HepG2 (cell line): Measurements from ENCODE around the gene FABP1. TPM values are rescaled to one million over a fixed set of nuclear protein-coding genes. Genes with fewer than 3 reads are reported as not detected.

Experiments
- ATAC-seq: fragments of 200-7000 bp; cut with Tn5 transposase; 3 replicates; pipeline ENCODE4 v1.9.1; 2020; ENCODE audit warnings: mild to moderate bottlenecking, moderate library complexity
- BruUV-seq: library from RNA; stranded (reverse); fragments of 400-500 nt; replicated peaks from 2 replicates; lab custom pipeline; 2021; lab: Mats Ljungman, UMichigan
- CTCF ChIA-PET: fragments of 300-600 bp; formaldehyde crosslinking; extraction: SDS; loops from one replicate; lab custom pipeline; 2021; ENCODE audit warnings: low total read pairs, inconsistent platforms, low intra/inter-chr PET ratio; lab: Yijun Ruan, JAX
- POLR2A ChIA-PET: fragments of 350-600 bp; sonication (Branson Sonifier 250); formaldehyde crosslinking; loops from one replicate; lab custom pipeline; 2020; ENCODE audit warnings: antibody characterized with exemption, inconsistent platforms; lab: Yijun Ruan, JAX
- DNase-seq: peaks from one replicate; pipeline ENCODE4 v3.0.0-alpha.2; 2015; ENCODE audit warnings: low spot score
- FAIRE-seq: peaks from 3 replicates; lab custom pipeline; 2011; peaks lifted over from hg19 to GRCh38; lab: Jason Lieb, UNC
- H2AFZ ChIP-seq: one replicate; pipeline ENCODE4 v1.6.1; 2011; ENCODE audit warnings: low read length, inconsistent platforms
- H3K27ac ChIP-seq: fragments of 300-600 bp; 3 replicates; pipeline ENCODE4 v1.8.0; 2011; ENCODE audit warnings: mixed run types, mild to moderate bottlenecking, mixed read lengths, low read length, inconsistent platforms; ENCODE audit not compliant: insufficient read depth; ENCODE audit errors: extremely low read length
- H3K27me3 ChIP-seq, 2 experiments: fragments of 200-600 bp in 1 of 2; 2 replicates in 1 of 2; 3 replicates in 1 of 2; pipeline versions ENCODE4 v1.6.0 to v1.8.0; 2011; ENCODE audit warnings: low read length in 2 of 2, mild to moderate bottlenecking in 2 of 2, moderate library complexity in 2 of 2, inconsistent platforms in 1 of 2; ENCODE audit not compliant: insufficient read depth in 2 of 2, control insufficient read depth in 1 of 2
- H3K36me3 ChIP-seq, 2 experiments: fragments of 200-600 bp in 1 of 2; replicated peaks in 1 of 2; 2 replicates in 1 of 2; 3 replicates in 1 of 2; pipeline versions ENCODE4 v1.5.1 to v1.8.0; 2011; ENCODE audit warnings: low read length in 2 of 2, inconsistent platforms in 1 of 2; ENCODE audit not compliant: insufficient read depth in 2 of 2, control insufficient read depth in 1 of 2
- H3K4me1 ChIP-seq: 2 replicates; pipeline ENCODE4 v1.5.1; 2012; ENCODE audit warnings: low read length, inconsistent platforms; ENCODE audit not compliant: insufficient read depth
- H3K4me2 ChIP-seq: 2 replicates; pipeline ENCODE4 v1.6.0; 2011; ENCODE audit warnings: low read depth, low read length, inconsistent platforms
- H3K4me3 ChIP-seq, 3 experiments: fragments of 200-600 bp in 1 of 3; sonication (generic), shearing (Covaris generic) in 1 of 3; replicated peaks in 1 of 3; 2 replicates each; pipeline ENCODE4 v1.5.1; 2011 to 2016; ENCODE audit warnings: low read length in 3 of 3, inconsistent platforms in 2 of 3, low read depth in 2 of 3, mild to moderate bottlenecking in 2 of 3, control low read depth in 1 of 3, mixed read lengths in 1 of 3; ENCODE audit not compliant: insufficient read depth in 1 of 3
- H3K79me2 ChIP-seq: one replicate; pipeline ENCODE4 v1.6.1; 2011; ENCODE audit warnings: low read length, inconsistent platforms; ENCODE audit not compliant: insufficient read depth
- H3K9ac ChIP-seq: 2 replicates; pipeline ENCODE4 v1.6.0; 2011; ENCODE audit warnings: mild to moderate bottlenecking, low read depth, low read length, inconsistent platforms; ENCODE audit not compliant: insufficient read depth
- H3K9me3 ChIP-seq: 2 replicates; pipeline ENCODE4 v1.5.1; 2012; ENCODE audit warnings: mild to moderate bottlenecking, low read length
- H4K20me1 ChIP-seq: 2 replicates; pipeline ENCODE4 v1.6.0; 2011; ENCODE audit warnings: inconsistent platforms, mild to moderate bottlenecking, low read length, moderate library complexity; ENCODE audit not compliant: insufficient read depth
- BRCA1 ChIP-seq: sonication (generic); formaldehyde crosslinking; IDR thresholded peaks from 2 replicates; pipeline ENCODE4 v1.4.0; 2020; ENCODE audit warnings: missing genetic modification reagents
- KDM3A ChIP-seq: IDR thresholded peaks from 2 replicates; pipeline ENCODE4 v1.6.1; 2018; ENCODE audit warnings: low read depth, missing compliant biosample characterization
- PLSCR1 ChIP-seq: sonication (generic); formaldehyde crosslinking; IDR thresholded peaks from 2 replicates; pipeline ENCODE4 v1.5.0; 2020; ENCODE audit warnings: missing genetic modification reagents, mild to moderate bottlenecking, borderline replicate concordance
- RORA ChIP-seq: sonication (generic); formaldehyde crosslinking; IDR thresholded peaks from 2 replicates; pipeline ENCODE4 v1.5.0; 2020; ENCODE audit warnings: mild to moderate bottlenecking, missing genetic modification reagents, moderate library complexity
- ZNF274 ChIP-seq: sonication (generic); formaldehyde crosslinking; IDR thresholded peaks from 2 replicates; pipeline ENCODE4 v1.5.1; 2020; ENCODE audit warnings: mild to moderate bottlenecking, missing genetic modification reagents
- ZNF382 ChIP-seq: sonication (generic); formaldehyde crosslinking; IDR thresholded peaks from 2 replicates; pipeline ENCODE4 v1.5.0; 2020; ENCODE audit warnings: missing genetic modification reagents, mild to moderate bottlenecking, borderline replicate concordance
- ZNF646 ChIP-seq: sonication (generic); formaldehyde crosslinking; IDR thresholded peaks from 2 replicates; pipeline ENCODE4 v1.9.0; 2021; ENCODE audit warnings: mild to moderate bottlenecking, missing genetic modification reagents
- WGBS: methylation state at CpG from one replicate; pipeline ENCODE4 v1.1.6; 2017; ENCODE audit warnings: low lambda C conversion rate; 5-methylcytosine and 5-hydroxymethylcytosine counted together
- in situ Hi-C: cut with HindIII; loops from 2 replicates; pipeline ENCODE4 v1.10.0; 2017; ENCODE audit warnings: low pct_unique_long_range_greater_than_20kb; ENCODE audit not compliant: extremely low pct_ligation_motif_present
- intact Hi-C: fragments of 100-400 bp; cut with micrococcal nuclease; formaldehyde crosslinking; loops from one replicate; pipeline ENCODE4 v1.10.0; 2022; ENCODE audit not compliant: unreplicated experiment
- polyA plus RNA-seq, 8 experiments: library from polyadenylated mRNA; depleted of rRNA in 3 of 8; stranded (reverse) in 7 of 8; unstranded in 1 of 8; fragments of >200 nt; fragmentation: Illumina TruSeq in 4 of 8; extraction: Trizol in 4 of 8; gene quantifications; 2 replicates each; pipeline versions ENCODE4 v1.2.1 to v1.2.3, GENCODE V29; 2011 to 2016; ENCODE audit warnings: low read depth in 4 of 8, missing spikeins in 1 of 8, mixed read lengths in 1 of 8; ENCODE audit not compliant: insufficient read depth in 1 of 8
- total RNA-seq, 5 experiments: library from RNA; depleted of rRNA; stranded (reverse); fragments of >200 nt; fragmentation: Illumina TruSeq; extraction: Trizol; gene quantifications; 2 replicates each; pipeline ENCODE4 v1.2.3, GENCODE V29; 2016; ENCODE audit warnings: low read depth in 1 of 5
- TF ChIP-seq, protein P1 (sequence below): IDR thresholded peaks from 2 replicates; pipeline ENCODE4 v1.6.1; 2016; ENCODE audit warnings: control low read depth

Gene FABP1
- total and polyA plus RNA-seq, 2 of the 13 experiments (the other 11 are each of a cell fraction or from before 2014, with no cell fraction given), result 644 to 1,608 TPM

- H3K27me3 ChIP-seq, result peaks cover 0 to 16% of the 10 kb centered on the region in 2 experiments; a peak in 2 of 5 replicates
- H3K4me2 ChIP-seq, result no peak overlapping the region
- intact Hi-C loops, result no loop called here
- H3K36me3 ChIP-seq, result no peaks in the 10 kb centered on the region
- no TSS peak for BruUV-seq
- no peak overlapping the region for H2AFZ ChIP-seq
- DNase-seq, result no peak
- no peak overlapping the region for H3K4me3 ChIP-seq
- H3K4me1 ChIP-seq, result peaks cover 18% of the 10 kb centered on the region
- in situ Hi-C loops, result no loop called here
- peak; percentile 80 for ATAC-seq
- H3K9me3 ChIP-seq, result no peaks in the 10 kb centered on the region
- ChIA-PET CTCF (no interaction called here), POLR2A (no interaction called here)
- no peak overlapping the region for H3K9ac ChIP-seq
- 64% methylated on average over 2 of the region's 2 CpGs for WGBS
- no peaks in the 10 kb centered on the region for H3K79me2 ChIP-seq
- no peak overlapping the region for H3K27ac ChIP-seq
- FAIRE-seq, result no peak
- no peaks in the 10 kb centered on the region for H4K20me1 ChIP-seq
- no peak for TF ChIP-seq ZNF382 (CRISPR knock-in tag)
- TF ChIP-seq RORA (CRISPR knock-in tag), result no peak
- TF ChIP-seq, protein P1, sequence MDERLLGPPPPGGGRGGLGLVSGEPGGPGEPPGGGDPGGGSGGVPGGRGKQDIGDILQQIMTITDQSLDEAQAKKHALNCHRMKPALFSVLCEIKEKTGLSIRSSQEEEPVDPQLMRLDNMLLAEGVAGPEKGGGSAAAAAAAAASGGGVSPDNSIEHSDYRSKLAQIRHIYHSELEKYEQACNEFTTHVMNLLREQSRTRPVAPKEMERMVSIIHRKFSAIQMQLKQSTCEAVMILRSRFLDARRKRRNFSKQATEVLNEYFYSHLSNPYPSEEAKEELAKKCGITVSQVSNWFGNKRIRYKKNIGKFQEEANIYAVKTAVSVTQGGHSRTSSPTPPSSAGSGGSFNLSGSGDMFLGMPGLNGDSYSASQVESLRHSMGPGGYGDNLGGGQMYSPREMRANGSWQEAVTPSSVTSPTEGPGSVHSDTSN (CRISPR knock-in tag), result no peak
- TF ChIP-seq PLSCR1 (CRISPR knock-in tag), result no peak
- TF ChIP-seq BRCA1 (CRISPR knock-in tag), result no peak
- no peak for TF ChIP-seq ZNF646 (CRISPR knock-in tag)
- no peak for TF ChIP-seq ZNF274
- TF ChIP-seq KDM3A (CRISPR knock-in tag), result no peak
- TF ChIP-seq, all 625 proteins: peak for 0
Observed at GRCh38 chr2:88085099-88085498, 42.8 kb downstream of the FABP1 start.
